BLaER1 (cell line): ENCODE measurements around the gene OLA1.

Source experiments
- H3K27ac ChIP-seq: shearing (Covaris generic); formaldehyde crosslinking; 2 replicates; pipeline ENCODE4 v1.8.1; 2022
- H3K27me3 ChIP-seq: shearing (Covaris generic); formaldehyde crosslinking; 2 replicates; pipeline ENCODE4 v1.8.1; 2022
- H3K36me3 ChIP-seq: shearing (Covaris generic); formaldehyde crosslinking; 2 replicates; pipeline ENCODE4 v1.8.1; 2022
- H3K4me1 ChIP-seq: shearing (Covaris generic); formaldehyde crosslinking; 2 replicates; pipeline ENCODE4 v1.8.1; 2022
- H3K4me2 ChIP-seq: shearing (Covaris generic); formaldehyde crosslinking; 2 replicates; pipeline ENCODE4 v1.8.1; 2022
- H3K4me3 ChIP-seq: shearing (Covaris generic); formaldehyde crosslinking; 2 replicates; pipeline ENCODE4 v1.8.1; 2022
- H3K9ac ChIP-seq: shearing (Covaris generic); formaldehyde crosslinking; 2 replicates; pipeline ENCODE4 v1.8.1; 2022
- H3K9me3 ChIP-seq: shearing (Covaris generic); formaldehyde crosslinking; 2 replicates; pipeline ENCODE4 v1.8.1; 2022
- H4K20me1 ChIP-seq: shearing (Covaris generic); formaldehyde crosslinking; 2 replicates; pipeline ENCODE4 v1.8.1; 2022
- Cebpa-rat ChIP-seq: shearing (Covaris generic); IDR thresholded peaks from 2 replicates; pipeline ENCODE4 v1.8.1; 2022

The OLA1 gene

DNA sequence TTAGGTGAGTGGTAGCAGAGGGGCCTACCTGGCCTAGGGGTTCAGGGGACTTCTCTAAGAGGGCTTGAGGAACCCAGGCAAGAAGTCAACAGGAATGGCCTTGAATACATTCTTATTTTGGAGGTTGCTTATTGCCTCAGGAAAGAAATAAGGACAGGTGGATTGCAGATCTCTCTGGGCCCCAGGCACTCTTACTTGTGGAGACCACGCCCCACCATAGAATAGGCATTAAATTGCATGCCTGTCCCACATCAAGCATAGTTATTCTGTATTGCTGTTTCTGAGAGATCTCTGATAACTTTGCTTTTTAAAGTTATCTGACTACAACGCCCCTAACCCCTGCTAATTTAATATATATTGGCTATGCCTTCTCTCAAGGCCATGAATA lies 215.2 kb downstream of the OLA1 start:
- no peaks in the 10 kb centered on the region for H4K20me1 ChIP-seq
- no peak for TF ChIP-seq Cebpa-rat
- no peak overlapping the region for H3K27ac ChIP-seq
- H3K9me3 ChIP-seq = no peaks in the 10 kb centered on the region
- H3K36me3 ChIP-seq = no peaks in the 10 kb centered on the region
- H3K4me2 ChIP-seq = no peak overlapping the region
- peaks cover 22% of the 10 kb centered on the region for H3K4me1 ChIP-seq
- no peak overlapping the region for H3K4me3 ChIP-seq
- no peaks in the 10 kb centered on the region for H3K27me3 ChIP-seq
- no peak overlapping the region for H3K9ac ChIP-seq

DNA sequence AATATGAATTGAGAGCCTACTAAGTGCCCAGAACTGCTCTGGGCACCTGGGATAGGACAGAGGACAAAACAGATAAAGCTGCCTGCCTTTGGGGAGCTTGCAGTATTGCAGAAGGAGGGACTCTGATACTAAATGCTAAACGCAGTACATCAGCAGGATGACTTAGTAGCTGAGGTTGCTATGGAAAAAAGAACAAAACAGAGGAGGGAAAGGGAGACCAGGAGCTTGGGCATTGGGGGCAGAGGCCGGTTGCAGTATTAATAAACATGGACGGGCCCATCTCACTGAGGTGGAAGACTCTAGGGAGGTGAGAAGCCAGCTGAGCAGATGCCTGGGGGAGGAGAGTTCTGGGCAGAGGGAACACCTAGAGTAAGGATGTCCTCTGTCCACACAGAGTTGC lies 217.1 kb downstream of the OLA1 start:
- H3K36me3 ChIP-seq = no peaks in the 10 kb centered on the region
- no peaks in the 10 kb centered on the region for H3K27me3 ChIP-seq
- H4K20me1 ChIP-seq = no peaks in the 10 kb centered on the region
- no peaks in the 10 kb centered on the region for H3K9me3 ChIP-seq
- no peak overlapping the region for H3K4me3 ChIP-seq
- H3K27ac ChIP-seq = no peak overlapping the region
- peaks cover 5% of the 10 kb centered on the region for H3K4me1 ChIP-seq
- H3K4me2 ChIP-seq = no peak overlapping the region
- no peak overlapping the region for H3K9ac ChIP-seq
- no peak for TF ChIP-seq Cebpa-rat

DNA sequence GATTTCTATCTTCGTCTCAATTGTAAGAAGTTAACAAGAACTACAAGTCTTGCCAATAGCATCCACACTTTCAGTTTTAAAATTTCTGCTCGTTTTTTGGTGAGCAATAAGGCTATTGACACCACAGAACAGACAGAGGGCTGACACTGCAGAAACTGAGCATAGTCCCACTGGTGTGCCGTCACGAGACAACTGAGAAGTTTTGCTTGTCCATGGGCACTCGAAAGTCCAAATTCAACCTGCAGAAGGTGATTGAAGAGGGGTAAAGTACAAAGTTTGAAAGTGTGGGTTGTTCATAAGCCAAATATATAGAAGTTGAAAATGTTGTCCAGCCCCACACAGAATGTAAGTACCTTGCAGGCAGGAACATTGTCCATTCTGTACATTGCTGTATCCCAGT lies 219.4 kb downstream of the OLA1 start:
- Histone ChIP-seq H4K20me1 (no peaks in the 10 kb centered on the region), H3K4me3 (no peak overlapping the region), H3K27me3 (no peaks in the 10 kb centered on the region), H3K9me3 (no peaks in the 10 kb centered on the region), H3K9ac (no peak overlapping the region), H3K27ac (no peak overlapping the region), H3K36me3 (no peaks in the 10 kb centered on the region), H3K4me1 (no peaks in the 10 kb centered on the region), H3K4me2 (no peak overlapping the region)
- no peak for TF ChIP-seq Cebpa-rat

DNA sequence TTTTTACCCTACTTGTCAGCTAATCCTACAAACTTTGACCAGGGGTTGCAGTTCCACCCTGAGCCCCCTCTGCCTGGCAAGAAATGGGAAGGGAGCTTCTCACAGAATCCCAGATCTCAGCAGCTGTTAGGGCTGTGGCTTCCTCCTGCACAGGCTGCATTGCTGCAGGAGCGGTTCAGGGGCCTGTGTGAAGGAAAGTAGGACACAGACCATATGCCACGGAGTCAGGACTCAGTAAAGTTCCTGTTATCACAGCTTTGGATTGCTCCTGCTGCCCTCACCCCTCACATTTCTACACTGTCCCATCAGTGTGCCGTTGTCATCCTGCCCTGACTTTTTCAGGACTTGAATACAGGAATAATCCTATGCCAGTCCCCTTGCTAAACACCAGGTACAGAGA lies 220.4 kb downstream of the OLA1 start:
- Histone ChIP-seq H3K27me3 (no peaks in the 10 kb centered on the region), H3K27ac (no peak overlapping the region), H3K4me2 (no peak overlapping the region), H3K9ac (no peak overlapping the region), H3K36me3 (no peaks in the 10 kb centered on the region), H4K20me1 (no peaks in the 10 kb centered on the region), H3K4me3 (no peak overlapping the region), H3K4me1 (no peaks in the 10 kb centered on the region), H3K9me3 (no peaks in the 10 kb centered on the region)
- no peak for TF ChIP-seq Cebpa-rat

DNA sequence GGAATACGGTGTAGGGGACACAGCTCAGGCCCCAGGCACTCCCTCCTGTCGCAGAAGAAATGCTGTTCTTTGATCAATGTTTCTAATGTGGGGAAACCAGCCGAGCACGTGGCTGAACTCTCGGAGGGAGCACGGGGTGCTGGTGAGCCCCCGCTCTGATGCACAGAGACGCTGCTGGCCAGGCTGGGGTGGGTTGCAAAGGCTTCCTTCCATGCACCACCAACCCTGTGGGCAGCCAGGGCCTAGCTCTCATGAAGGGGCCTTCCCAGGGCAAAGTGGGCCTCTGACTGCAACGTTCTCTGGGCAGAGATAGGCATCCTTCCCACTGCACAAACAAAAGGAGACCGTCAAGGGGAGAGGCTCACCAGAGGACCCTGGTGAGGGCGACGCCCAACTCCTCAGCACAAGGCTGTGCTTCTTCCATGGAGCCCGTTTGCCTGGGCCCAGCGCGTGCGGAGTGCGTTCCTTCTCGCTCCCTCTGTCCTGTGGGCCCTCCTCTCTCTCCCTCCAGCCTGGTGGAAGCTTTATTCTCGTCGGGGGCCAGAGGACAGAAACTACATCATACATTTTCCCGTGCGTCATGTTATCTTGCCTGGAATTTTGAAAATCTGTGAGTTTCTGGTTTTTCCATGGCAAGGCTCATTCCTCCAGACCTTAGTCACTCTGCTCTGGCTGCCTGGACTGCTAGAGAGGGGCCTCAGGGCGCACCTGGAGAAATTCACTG lies 222.0 kb downstream of the OLA1 start:
- no peak overlapping the region for H3K9ac ChIP-seq
- H4K20me1 ChIP-seq = no peaks in the 10 kb centered on the region
- no peak overlapping the region for H3K27ac ChIP-seq
- H3K4me2 ChIP-seq = no peak overlapping the region
- H3K9me3 ChIP-seq = no peaks in the 10 kb centered on the region
- no peaks in the 10 kb centered on the region for H3K27me3 ChIP-seq
- H3K36me3 ChIP-seq = no peaks in the 10 kb centered on the region
- no peaks in the 10 kb centered on the region for H3K4me1 ChIP-seq
- no peak for TF ChIP-seq Cebpa-rat
- no peak overlapping the region for H3K4me3 ChIP-seq

DNA sequence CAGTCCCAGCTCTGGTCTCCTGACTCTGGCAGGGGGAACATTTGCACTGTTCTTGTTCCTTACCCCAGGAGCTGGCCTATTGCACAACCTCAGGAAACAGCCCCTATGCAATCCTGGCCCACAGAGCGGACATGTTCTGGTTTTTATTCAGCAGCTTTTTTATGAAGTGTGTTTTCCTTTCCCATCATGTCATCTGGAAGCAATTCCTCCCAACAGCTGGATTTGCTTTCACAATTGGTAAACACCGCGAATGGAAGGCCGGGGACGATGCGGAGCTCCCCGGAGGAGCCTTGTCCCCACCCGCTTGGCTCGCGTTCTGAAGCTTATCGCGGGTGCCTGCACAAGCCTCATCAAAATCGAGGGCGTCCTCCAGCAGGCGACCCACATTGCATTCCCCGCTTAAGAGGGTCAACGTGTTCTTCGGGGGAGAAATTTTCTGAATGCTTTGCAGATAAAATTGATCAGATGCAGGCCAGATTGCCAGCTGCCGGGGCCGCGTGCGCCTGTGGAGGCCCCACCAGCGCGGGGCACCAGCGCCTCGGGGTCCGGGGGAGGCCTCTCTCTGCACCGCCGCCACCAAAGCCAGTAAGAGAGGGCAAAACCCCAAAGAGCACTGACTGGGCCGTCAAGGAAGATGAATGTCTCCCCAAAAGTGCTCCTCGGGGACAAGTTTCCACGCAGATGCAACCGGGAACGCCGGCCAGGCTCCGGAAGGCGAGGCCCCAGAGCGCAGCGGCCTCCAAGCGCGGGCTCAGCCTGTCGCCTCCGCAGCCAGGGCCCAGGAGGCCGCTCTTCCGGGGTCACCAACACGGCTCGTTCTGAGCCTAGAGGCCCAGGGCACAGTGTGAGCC lies 222.8 kb downstream of the OLA1 start:
- no peak overlapping the region for H3K27ac ChIP-seq
- H4K20me1 ChIP-seq = no peaks in the 10 kb centered on the region
- H3K36me3 ChIP-seq = no peaks in the 10 kb centered on the region
- H3K9me3 ChIP-seq = no peaks in the 10 kb centered on the region
- H3K9ac ChIP-seq = no peak overlapping the region
- H3K4me3 ChIP-seq = no peak overlapping the region
- TF ChIP-seq Cebpa-rat = no peak
- no peaks in the 10 kb centered on the region for H3K27me3 ChIP-seq
- no peaks in the 10 kb centered on the region for H3K4me1 ChIP-seq
- H3K4me2 ChIP-seq = no peak overlapping the region

DNA sequence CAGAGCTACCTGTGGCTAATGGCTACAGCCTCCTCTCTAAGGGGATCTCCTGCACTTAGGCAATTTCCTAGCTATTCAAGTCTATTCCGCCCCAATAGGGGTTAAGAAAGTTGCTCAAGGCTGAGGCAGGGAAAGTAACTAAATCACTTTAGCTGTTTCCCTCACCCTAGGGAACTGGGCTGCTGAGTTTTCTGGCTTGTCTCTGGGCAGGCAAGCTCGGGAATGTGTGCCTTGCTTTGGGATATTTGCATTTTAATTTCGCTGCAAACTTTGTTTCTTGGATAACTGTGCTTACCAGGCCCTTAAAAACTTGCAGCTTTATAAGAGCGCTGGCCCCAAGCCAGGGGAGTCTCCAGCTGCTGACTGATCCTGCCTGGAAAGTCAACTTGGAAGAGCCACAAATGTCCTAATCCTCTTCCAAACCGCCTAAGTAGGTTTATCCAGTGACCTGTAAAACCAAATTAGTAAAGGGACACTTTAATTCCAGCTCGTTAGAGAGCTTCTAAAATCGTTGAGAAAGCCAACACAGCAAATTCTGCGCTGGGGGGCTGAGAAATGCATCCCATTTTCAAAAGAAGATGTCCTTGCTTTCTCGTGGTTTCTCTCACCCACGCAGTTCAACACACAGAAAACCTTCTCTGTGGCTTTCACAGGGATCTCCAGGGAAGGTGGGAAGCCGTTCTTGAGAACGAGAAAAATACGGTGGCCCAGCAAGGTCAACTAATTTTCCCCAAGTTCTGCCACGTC lies 223.6 kb downstream of the OLA1 start:
- no peaks in the 10 kb centered on the region for H3K4me1 ChIP-seq
- no peak overlapping the region for H3K4me2 ChIP-seq

DNA sequence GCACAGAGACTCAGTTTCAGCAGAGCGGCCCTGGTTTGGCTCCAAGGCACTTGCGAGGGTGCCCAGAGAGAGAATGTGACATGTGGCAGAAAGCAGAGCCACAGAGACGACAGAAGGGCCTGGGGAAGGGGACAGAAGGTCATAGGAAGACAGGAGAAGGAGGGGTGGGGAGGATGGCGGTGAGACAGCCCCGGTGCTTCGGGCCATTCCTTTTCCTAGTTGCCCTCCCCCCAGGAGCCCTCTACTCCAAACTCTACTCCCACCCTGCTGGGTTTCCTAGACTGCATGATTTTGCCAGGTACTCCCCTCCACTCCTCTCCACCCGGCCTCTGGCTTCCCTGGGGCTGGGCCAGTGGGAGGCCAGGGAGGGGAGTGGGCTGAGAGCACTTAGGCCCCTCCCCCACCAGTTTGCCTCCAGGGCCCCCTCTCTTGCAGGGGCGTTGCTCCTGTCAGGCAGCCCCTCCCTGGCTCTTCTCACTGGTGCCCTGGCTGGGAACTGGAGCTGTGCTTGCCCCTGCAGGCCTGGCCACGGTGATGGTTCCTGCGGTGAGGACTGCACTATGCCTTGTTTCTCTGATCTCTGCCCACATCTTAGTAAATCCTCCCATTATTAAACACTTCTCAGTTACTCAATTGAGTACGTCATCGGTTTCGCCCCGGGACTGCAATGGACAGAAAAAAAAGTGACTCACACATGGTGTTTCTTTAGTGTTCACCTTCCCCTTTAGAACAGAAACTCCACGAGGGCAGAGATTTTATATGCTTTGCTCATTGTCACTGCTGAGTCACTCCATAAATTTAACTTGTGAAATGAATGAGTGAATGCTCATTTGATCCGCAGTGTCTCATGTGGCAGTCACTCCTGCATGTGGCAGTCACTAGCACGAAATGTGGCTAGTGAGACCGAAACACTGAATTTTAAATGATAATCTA lies 224.5 kb downstream of the OLA1 start:
- H4K20me1 ChIP-seq = no peaks in the 10 kb centered on the region
- H3K27ac ChIP-seq = no peak overlapping the region
- H3K9ac ChIP-seq = no peak overlapping the region
- no peak overlapping the region for H3K4me3 ChIP-seq
- H3K9me3 ChIP-seq = no peaks in the 10 kb centered on the region
- H3K27me3 ChIP-seq = no peaks in the 10 kb centered on the region
- H3K4me2 ChIP-seq = no peak overlapping the region
- TF ChIP-seq Cebpa-rat = no peak
- no peaks in the 10 kb centered on the region for H3K36me3 ChIP-seq
- H3K4me1 ChIP-seq = no peaks in the 10 kb centered on the region

More for the DNA sequence above, 223.6 kb downstream of the OLA1 start:
- no peak for TF ChIP-seq Cebpa-rat
- Histone ChIP-seq H3K9ac (no peak overlapping the region), H3K36me3 (no peaks in the 10 kb centered on the region), H3K9me3 (no peaks in the 10 kb centered on the region), H3K4me3 (no peak overlapping the region), H4K20me1 (no peaks in the 10 kb centered on the region), H3K27ac (no peak overlapping the region), H3K27me3 (no peaks in the 10 kb centered on the region)
